Lung microvascular endothelial cell (primary cell): ENCODE data around the gene GALNT16. TPM values are rescaled to one million over a fixed set of nuclear protein-coding genes. Genes with fewer than 3 reads are reported as not detected.
"Not testable (repeated sequence)": the region's sequence is repeated elsewhere in the genome, so short reads cannot be mapped to it uniquely, and the experiment has no call there.

ENCODE experiments used
- DNase-seq, 2 donors: peaks; one replicate each; pipeline versions ENCODE4 v3.0.0 to v3.0.0-alpha.2; 2010; ENCODE audit warnings: low read depth in 2 of 2
- total RNA-seq: library from RNA; depleted of rRNA; stranded (reverse); fragments of >200 nt; gene quantifications from 2 replicates; pipeline ENCODE4 v1.2.1, GENCODE V29; 2014

Gene GALNT16
- total RNA-seq, result under 0.01 TPM in 1 of 2 replicates, not detected in the other

- peak; percentile 35 to 46 for DNase-seq
These were observed at the start of gene GALNT16 for GRCh38 chr14:69259527-69260189. Gene GALNT16 (plus strand): TSS chr14:69260158. CDS start chr14:69260291, 133 bp downstream.

GRCh38 chr14:69214393-69214792 is 45.6 kb upstream of the GALNT16 start:
- no peak for DNase-seq

- not testable (repeated sequence) for DNase-seq
These were observed 42.3 kb upstream of the GALNT16 start for GRCh38 chr14:69217663-69218062.

GRCh38 chr14:69224946-69225345 is 35.0 kb upstream of the GALNT16 start:
- no peak for DNase-seq

- peak in 1 of 2 donors; percentile 93 for DNase-seq
These were observed 33.8 kb upstream of the GALNT16 start for GRCh38 chr14:69226178-69226577.

GRCh38 chr14:69226736-69227135 is 33.2 kb upstream of the GALNT16 start:
- DNase-seq, result no peak

- peak in 1 of 2 donors; percentile 24 for DNase-seq
These were observed 28.5 kb upstream of the GALNT16 start for GRCh38 chr14:69231486-69231885.

- no peak for DNase-seq
These were observed 27.6 kb upstream of the GALNT16 start for GRCh38 chr14:69232388-69232787.

- no peak for DNase-seq
These were observed 25.9 kb upstream of the GALNT16 start for GRCh38 chr14:69234106-69234505.

- no peak for DNase-seq
These were observed 24.2 kb upstream of the GALNT16 start for GRCh38 chr14:69235708-69236107.

GRCh38 chr14:69237142-69237541 is 22.8 kb upstream of the GALNT16 start:
- DNase-seq, result no peak

GRCh38 chr14:69237584-69237983 is 22.4 kb upstream of the GALNT16 start:
- no peak for DNase-seq

GRCh38 chr14:69238883-69239282 is 21.1 kb upstream of the GALNT16 start:
- DNase-seq, result no peak

GRCh38 chr14:69240527-69241173 is 19.3 kb upstream of the GALNT16 start:
- no peak for DNase-seq

- no peak for DNase-seq
These were observed 18.4 kb upstream of the GALNT16 start for GRCh38 chr14:69241577-69241976.

- peak; percentile 74 to 79 for DNase-seq
These were observed 17.4 kb upstream of the GALNT16 start for GRCh38 chr14:69242311-69243224.

GRCh38 chr14:69244946-69245345 is 15.0 kb upstream of the GALNT16 start:
- no peak for DNase-seq

- no peak for DNase-seq
These were observed 13.6 kb upstream of the GALNT16 start for GRCh38 chr14:69246331-69246730.

GRCh38 chr14:69247676-69248440 is 12.1 kb upstream of the GALNT16 start:
- no peak for DNase-seq

GRCh38 chr14:69249603-69250002 is 10.4 kb upstream of the GALNT16 start:
- DNase-seq, result no peak

- no peak for DNase-seq
These were observed 7.1 kb upstream of the GALNT16 start for GRCh38 chr14:69252851-69253250.
